SK-N-SH treated with all-trans-retinoic acid at 6 μM for 48 hours (cell line): ENCODE measurements around the gene DPY19L3.

Experiments
- ATAC-seq: fragments of 200-7000 bp; cut with Tn5 transposase; 3 replicates; pipeline ENCODE4 v1.9.1; 2020; ENCODE audit warnings: mild to moderate bottlenecking, moderate library complexity
- ARNTL ChIP-seq: fragments of 450-650 bp; formaldehyde crosslinking; IDR thresholded peaks from 2 replicates; pipeline ENCODE4 v1.5.0; 2020; ENCODE audit warnings: low read depth, mild to moderate bottlenecking, moderate library complexity, borderline replicate concordance
- CSDC2 ChIP-seq: fragments of 250-450 bp; sonication (Bioruptor Pico); IDR thresholded peaks from 2 replicates; pipeline ENCODE4 v1.5.0; 2020; ENCODE audit warnings: mild to moderate bottlenecking, moderate library complexity
- CSRNP3 ChIP-seq: fragments of 250-450 bp; sonication (Bioruptor Pico); IDR thresholded peaks from 2 replicates; pipeline ENCODE4 v1.5.1; 2021; ENCODE audit warnings: mild to moderate bottlenecking, moderate library complexity
- ESRRG ChIP-seq: fragments of 250-450 bp; sonication (Bioruptor Pico); IDR thresholded peaks from 2 replicates; pipeline ENCODE4 v1.6.1; 2021; ENCODE audit warnings: mild to moderate bottlenecking
- ISL1 ChIP-seq: fragments of 250-450 bp; sonication (Bioruptor Pico); IDR thresholded peaks from 2 replicates; pipeline ENCODE4 v2.1.2; 2022; ENCODE audit warnings: mild to moderate bottlenecking, moderate library complexity
- OSR1 ChIP-seq: fragments of 250-450 bp; sonication (Bioruptor Pico); IDR thresholded peaks from 2 replicates; pipeline ENCODE4 v1.8.0; 2022; ENCODE audit warnings: moderate library complexity, mild to moderate bottlenecking, inconsistent platforms
- PATZ1 ChIP-seq: fragments of 250-450 bp; sonication (Bioruptor Pico); IDR thresholded peaks from 2 replicates; pipeline ENCODE4 v1.8.0; 2020; ENCODE audit warnings: mild to moderate bottlenecking, moderate library complexity, borderline replicate concordance
- PPARA ChIP-seq: fragments of 250-450 bp; sonication (Bioruptor Pico); IDR thresholded peaks from 2 replicates; pipeline ENCODE4 v1.5.0; 2020; ENCODE audit warnings: mild to moderate bottlenecking, borderline replicate concordance
- SNAI2 ChIP-seq: fragments of 250-450 bp; sonication (Bioruptor Pico); IDR thresholded peaks from 2 replicates; pipeline ENCODE4 v1.5.0; 2020; ENCODE audit warnings: mild to moderate bottlenecking, moderate library complexity
- TCF4 ChIP-seq: fragments of 250-450 bp; sonication (Bioruptor Pico); IDR thresholded peaks from 2 replicates; pipeline ENCODE4 v1.8.0; 2021; ENCODE audit warnings: mild to moderate bottlenecking, moderate library complexity, borderline replicate concordance
- TOX ChIP-seq: fragments of 250-450 bp; sonication (Bioruptor Pico); IDR thresholded peaks from 2 replicates; pipeline ENCODE4 v1.8.0; 2021; ENCODE audit warnings: mild to moderate bottlenecking, moderate library complexity, borderline replicate concordance
- ZC3H10 ChIP-seq: fragments of 250-450 bp; sonication (Bioruptor Pico); IDR thresholded peaks from 2 replicates; pipeline ENCODE4 v1.5.1; 2021; ENCODE audit warnings: mild to moderate bottlenecking, moderate library complexity
- ZFP3 ChIP-seq: fragments of 250-450 bp; sonication (Bioruptor Pico); IDR thresholded peaks from 2 replicates; pipeline ENCODE4 v1.5.0; 2020; ENCODE audit warnings: mild to moderate bottlenecking, moderate library complexity
- ZFP30 ChIP-seq: fragments of 450-650 bp; formaldehyde crosslinking; IDR thresholded peaks from 2 replicates; pipeline ENCODE4 v1.5.0; 2022; ENCODE audit warnings: mild to moderate bottlenecking, moderate library complexity
- ZNF565 ChIP-seq: fragments of 450-650 bp; formaldehyde crosslinking; conservative IDR thresholded peaks from 2 replicates; pipeline ENCODE4 v1.5.0; 2020; ENCODE audit warnings: low read depth, mild to moderate bottlenecking, moderate library complexity
- ZNF8 ChIP-seq: fragments of 450-650 bp; formaldehyde crosslinking; IDR thresholded peaks from 2 replicates; pipeline ENCODE4 v1.5.0; 2020; ENCODE audit warnings: mild to moderate bottlenecking, moderate library complexity
- TF ChIP-seq, protein P1 (sequence below): fragments of 250-450 bp; sonication (Bioruptor Pico); IDR thresholded peaks from 2 replicates; pipeline ENCODE4 v1.5.0; 2020; ENCODE audit warnings: mild to moderate bottlenecking, moderate library complexity
- TF ChIP-seq, protein P2 (sequence below): fragments of 250-450 bp; sonication (Bioruptor Pico); IDR thresholded peaks from 2 replicates; pipeline ENCODE4 v1.8.0; 2021; ENCODE audit warnings: low read depth, mild to moderate bottlenecking, moderate library complexity, borderline replicate concordance

The DPY19L3 gene

DNA sequence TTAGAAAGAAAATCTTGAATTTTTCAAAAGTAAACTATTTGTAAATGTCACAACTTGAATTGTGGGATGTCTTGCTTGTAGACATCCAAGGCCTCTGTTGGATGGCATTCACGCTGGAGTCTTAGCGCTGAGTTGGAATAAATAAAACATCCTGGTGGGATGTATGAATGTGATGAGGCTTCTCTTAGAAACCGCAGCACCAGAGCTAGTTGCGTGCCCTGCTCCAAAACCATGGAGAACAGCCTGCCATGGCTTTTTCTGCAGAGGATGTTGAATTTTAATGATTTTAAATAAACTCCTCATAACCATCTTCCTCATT lies 70.4 kb downstream of the DPY19L3 start:
- ATAC-seq, result no peak

GRCh38 chr19:32480321-32480720 lies 74.8 kb downstream of the DPY19L3 start:
- ATAC-seq, result no peak
- TF ChIP-seq ARNTL (CRISPR knock-in tag), result no peak
- no peak for TF ChIP-seq PATZ1 (CRISPR knock-in tag)
- no peak for TF ChIP-seq SNAI2
- no peak for TF ChIP-seq TOX (CRISPR knock-in tag)
- no peak for TF ChIP-seq ESRRG
- TF ChIP-seq ISL1, result no peak
- no peak for TF ChIP-seq PPARA
- TF ChIP-seq, protein P1, sequence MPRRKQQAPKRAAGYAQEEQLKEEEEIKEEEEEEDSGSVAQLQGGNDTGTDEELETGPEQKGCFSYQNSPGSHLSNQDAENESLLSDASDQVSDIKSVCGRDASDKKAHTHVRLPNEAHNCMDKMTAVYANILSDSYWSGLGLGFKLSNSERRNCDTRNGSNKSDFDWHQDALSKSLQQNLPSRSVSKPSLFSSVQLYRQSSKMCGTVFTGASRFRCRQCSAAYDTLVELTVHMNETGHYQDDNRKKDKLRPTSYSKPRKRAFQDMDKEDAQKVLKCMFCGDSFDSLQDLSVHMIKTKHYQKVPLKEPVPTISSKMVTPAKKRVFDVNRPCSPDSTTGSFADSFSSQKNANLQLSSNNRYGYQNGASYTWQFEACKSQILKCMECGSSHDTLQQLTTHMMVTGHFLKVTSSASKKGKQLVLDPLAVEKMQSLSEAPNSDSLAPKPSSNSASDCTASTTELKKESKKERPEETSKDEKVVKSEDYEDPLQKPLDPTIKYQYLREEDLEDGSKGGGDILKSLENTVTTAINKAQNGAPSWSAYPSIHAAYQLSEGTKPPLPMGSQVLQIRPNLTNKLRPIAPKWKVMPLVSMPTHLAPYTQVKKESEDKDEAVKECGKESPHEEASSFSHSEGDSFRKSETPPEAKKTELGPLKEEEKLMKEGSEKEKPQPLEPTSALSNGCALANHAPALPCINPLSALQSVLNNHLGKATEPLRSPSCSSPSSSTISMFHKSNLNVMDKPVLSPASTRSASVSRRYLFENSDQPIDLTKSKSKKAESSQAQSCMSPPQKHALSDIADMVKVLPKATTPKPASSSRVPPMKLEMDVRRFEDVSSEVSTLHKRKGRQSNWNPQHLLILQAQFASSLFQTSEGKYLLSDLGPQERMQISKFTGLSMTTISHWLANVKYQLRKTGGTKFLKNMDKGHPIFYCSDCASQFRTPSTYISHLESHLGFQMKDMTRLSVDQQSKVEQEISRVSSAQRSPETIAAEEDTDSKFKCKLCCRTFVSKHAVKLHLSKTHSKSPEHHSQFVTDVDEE (CRISPR knock-in tag), result no peak
- TF ChIP-seq ZFP3 (CRISPR knock-in tag), result no peak
- TF ChIP-seq, protein P2, sequence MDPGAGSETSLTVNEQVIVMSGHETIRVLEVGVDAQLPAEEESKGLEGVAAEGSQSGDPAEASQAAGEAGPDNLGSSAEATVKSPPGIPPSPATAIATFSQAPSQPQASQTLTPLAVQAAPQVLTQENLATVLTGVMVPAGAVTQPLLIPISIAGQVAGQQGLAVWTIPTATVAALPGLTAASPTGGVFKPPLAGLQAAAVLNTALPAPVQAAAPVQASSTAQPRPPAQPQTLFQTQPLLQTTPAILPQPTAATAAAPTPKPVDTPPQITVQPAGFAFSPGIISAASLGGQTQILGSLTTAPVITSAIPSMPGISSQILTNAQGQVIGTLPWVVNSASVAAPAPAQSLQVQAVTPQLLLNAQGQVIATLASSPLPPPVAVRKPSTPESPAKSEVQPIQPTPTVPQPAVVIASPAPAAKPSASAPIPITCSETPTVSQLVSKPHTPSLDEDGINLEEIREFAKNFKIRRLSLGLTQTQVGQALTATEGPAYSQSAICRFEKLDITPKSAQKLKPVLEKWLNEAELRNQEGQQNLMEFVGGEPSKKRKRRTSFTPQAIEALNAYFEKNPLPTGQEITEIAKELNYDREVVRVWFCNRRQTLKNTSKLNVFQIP (CRISPR knock-in tag), result no peak
- TF ChIP-seq ZC3H10 (CRISPR knock-in tag), result no peak
- TF ChIP-seq ZNF565, result no peak

More for the DNA sequence above, 70.4 kb downstream of the DPY19L3 start:
- TF ChIP-seq SNAI2 (no peak), ZC3H10 (CRISPR knock-in tag) (no peak), ZFP30 (CRISPR knock-in tag) (no peak)

DNA sequence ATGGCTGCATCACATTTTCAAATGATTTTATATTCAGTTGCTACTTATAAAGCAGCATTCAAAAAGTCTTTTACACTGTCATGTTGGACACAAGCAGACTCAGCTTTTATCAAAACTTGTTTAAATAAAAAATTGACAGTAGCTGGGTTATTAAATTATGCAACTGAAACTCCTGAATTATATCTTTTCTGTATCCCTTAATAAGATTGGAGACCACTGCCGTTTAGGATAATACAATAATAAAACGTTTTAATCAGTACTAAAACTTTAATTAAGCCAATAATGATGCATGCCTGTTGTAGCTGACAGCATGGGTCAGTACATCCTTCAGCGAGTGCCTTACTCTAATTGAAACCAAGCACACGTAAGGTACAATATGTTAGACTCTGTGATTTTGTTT lies 78.0 kb downstream of the DPY19L3 start:
- ATAC-seq, result no peak
- peak; percentile 87 for TF ChIP-seq TCF4 (CRISPR knock-in tag)
- TF ChIP-seq, protein P1 (CRISPR knock-in tag), result peak; percentile 57; the same call in 1 of the 2 replicates
- no peak for TF ChIP-seq ARNTL (CRISPR knock-in tag)
- TF ChIP-seq CSDC2, result no peak
- TF ChIP-seq ZNF8 (CRISPR knock-in tag), result no peak
- TF ChIP-seq CSRNP3 (CRISPR knock-in tag), result 0 out of 2 replicates have a peak, but pooled peaks have one; percentile 26
- TF ChIP-seq, protein P2 (CRISPR knock-in tag), result no peak
- no peak for TF ChIP-seq ZFP30 (CRISPR knock-in tag)
- TF ChIP-seq OSR1, result no peak
- peak; percentile 24; the same call in 1 of the 2 replicates for TF ChIP-seq ISL1
